A549 (cell line): Measurements from ENCODE around the gene HOXC12.

Experiments used
- ESRRA ChIP-seq: fragments of 150-350 bp; IDR thresholded peaks from 2 replicates; pipeline ENCODE4 v1.6.1; 2014; ENCODE audit warnings: mild to moderate bottlenecking, low read length, borderline replicate concordance
- PHF8 ChIP-seq: fragments of 200-600 bp; sonication (generic); IDR thresholded peaks from 2 replicates; pipeline ENCODE4 v1.6.1; 2016; ENCODE audit warnings: low read depth, mild to moderate bottlenecking, antibody characterized with exemption, moderate library complexity, borderline replicate concordance
- POLR2A ChIP-seq: IDR thresholded peaks from 2 replicates; pipeline ENCODE4 v1.6.1; 2012; ENCODE audit warnings: mild to moderate bottlenecking, low read length
- TF ChIP-seq, protein P1 (sequence below): fragments of >200 bp; sonication (Bioruptor Twin); formaldehyde crosslinking; IDR thresholded peaks from 3 replicates; pipeline ENCODE4 v1.6.1; 2016
- TF ChIP-seq, protein P2 (sequence below): fragments of >200 bp; sonication (Bioruptor Twin); formaldehyde crosslinking; IDR thresholded peaks from 3 replicates; pipeline ENCODE4 v1.5.1; 2016

DNA sequence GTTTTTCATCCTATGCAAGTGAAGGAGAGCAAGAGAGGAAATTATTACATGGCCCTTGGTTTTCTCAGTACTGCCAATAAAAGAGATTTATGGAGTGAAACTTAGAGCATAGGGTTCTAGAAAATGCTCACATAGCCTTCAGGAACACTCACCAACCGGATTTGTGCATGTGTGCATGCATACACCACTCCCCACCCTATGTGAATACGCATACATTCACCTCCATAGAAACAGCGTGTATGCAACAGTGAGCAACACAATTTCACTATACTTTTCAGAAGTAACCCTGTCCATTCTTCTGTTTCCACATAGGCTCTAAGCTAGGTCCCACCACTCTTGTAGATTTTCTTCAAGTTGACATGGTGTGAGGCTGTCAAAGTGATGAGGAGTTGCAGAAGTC is 47.6 kb upstream of the HOXC12 start:
- TF ChIP-seq ESRRA: no peak
- TF ChIP-seq PHF8: no peak
- TF ChIP-seq, protein P1, sequence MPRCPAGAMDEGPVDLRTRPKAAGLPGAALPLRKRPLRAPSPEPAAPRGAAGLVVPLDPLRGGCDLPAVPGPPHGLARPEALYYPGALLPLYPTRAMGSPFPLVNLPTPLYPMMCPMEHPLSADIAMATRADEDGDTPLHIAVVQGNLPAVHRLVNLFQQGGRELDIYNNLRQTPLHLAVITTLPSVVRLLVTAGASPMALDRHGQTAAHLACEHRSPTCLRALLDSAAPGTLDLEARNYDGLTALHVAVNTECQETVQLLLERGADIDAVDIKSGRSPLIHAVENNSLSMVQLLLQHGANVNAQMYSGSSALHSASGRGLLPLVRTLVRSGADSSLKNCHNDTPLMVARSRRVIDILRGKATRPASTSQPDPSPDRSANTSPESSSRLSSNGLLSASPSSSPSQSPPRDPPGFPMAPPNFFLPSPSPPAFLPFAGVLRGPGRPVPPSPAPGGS: no peak
- TF ChIP-seq POLR2A: no peak
- TF ChIP-seq, protein P2, sequence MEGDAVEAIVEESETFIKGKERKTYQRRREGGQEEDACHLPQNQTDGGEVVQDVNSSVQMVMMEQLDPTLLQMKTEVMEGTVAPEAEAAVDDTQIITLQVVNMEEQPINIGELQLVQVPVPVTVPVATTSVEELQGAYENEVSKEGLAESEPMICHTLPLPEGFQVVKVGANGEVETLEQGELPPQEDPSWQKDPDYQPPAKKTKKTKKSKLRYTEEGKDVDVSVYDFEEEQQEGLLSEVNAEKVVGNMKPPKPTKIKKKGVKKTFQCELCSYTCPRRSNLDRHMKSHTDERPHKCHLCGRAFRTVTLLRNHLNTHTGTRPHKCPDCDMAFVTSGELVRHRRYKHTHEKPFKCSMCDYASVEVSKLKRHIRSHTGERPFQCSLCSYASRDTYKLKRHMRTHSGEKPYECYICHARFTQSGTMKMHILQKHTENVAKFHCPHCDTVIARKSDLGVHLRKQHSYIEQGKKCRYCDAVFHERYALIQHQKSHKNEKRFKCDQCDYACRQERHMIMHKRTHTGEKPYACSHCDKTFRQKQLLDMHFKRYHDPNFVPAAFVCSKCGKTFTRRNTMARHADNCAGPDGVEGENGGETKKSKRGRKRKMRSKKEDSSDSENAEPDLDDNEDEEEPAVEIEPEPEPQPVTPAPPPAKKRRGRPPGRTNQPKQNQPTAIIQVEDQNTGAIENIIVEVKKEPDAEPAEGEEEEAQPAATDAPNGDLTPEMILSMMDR: no peak
